Measurements from ENCODE around the gene OCEL1. TPM values are rescaled to one million over a fixed set of nuclear protein-coding genes. Genes with fewer than 3 reads are reported as not detected.

The OCEL1 gene
- total and polyA plus RNA-seq, 2 of the 13 experiments (the other 11 are each of a cell fraction or from before 2014, with no cell fraction given): 10.6 to 17.2 TPM

- TF ChIP-seq, protein P1, sequence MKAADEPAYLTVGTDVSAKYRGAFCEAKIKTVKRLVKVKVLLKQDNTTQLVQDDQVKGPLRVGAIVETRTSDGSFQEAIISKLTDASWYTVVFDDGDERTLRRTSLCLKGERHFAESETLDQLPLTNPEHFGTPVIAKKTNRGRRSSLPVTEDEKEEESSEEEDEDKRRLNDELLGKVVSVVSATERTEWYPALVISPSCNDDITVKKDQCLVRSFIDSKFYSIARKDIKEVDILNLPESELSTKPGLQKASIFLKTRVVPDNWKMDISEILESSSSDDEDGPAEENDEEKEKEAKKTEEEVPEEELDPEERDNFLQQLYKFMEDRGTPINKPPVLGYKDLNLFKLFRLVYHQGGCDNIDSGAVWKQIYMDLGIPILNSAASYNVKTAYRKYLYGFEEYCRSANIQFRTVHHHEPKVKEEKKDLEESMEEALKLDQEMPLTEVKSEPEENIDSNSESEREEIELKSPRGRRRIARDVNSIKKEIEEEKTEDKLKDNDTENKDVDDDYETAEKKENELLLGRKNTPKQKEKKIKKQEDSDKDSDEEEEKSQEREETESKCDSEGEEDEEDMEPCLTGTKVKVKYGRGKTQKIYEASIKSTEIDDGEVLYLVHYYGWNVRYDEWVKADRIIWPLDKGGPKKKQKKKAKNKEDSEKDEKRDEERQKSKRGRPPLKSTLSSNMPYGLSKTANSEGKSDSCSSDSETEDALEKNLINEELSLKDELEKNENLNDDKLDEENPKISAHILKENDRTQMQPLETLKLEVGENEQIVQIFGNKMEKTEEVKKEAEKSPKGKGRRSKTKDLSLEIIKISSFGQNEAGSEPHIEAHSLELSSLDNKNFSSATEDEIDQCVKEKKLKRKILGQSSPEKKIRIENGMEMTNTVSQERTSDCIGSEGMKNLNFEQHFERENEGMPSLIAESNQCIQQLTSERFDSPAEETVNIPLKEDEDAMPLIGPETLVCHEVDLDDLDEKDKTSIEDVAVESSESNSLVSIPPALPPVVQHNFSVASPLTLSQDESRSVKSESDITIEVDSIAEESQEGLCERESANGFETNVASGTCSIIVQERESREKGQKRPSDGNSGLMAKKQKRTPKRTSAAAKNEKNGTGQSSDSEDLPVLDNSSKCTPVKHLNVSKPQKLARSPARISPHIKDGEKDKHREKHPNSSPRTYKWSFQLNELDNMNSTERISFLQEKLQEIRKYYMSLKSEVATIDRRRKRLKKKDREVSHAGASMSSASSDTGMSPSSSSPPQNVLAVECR (CRISPR knock-in tag; IDR thresholded peaks at IDR 0.05; ENCODE audit: borderline replicate concordance): 0 out of 2 replicates have a peak, but pooled peaks have one; percentile 4
- TF ChIP-seq MYPOP (CRISPR knock-in tag; IDR thresholded peaks at IDR 0.05) (0 out of 2 replicates have a peak, but pooled peaks have one; percentile 10), BRD4 (CRISPR knock-in tag; IDR thresholded peaks at IDR 0.05) (no peak), MYC (CRISPR knock-in tag; IDR thresholded peaks at IDR 0.05; ENCODE audit: borderline replicate concordance) (peak; percentile 73; the same call in 1 of the 2 replicates), GFI1 (CRISPR knock-in tag; IDR thresholded peaks at IDR 0.05; ENCODE audit: borderline replicate concordance) (no peak), RAD21 (CRISPR knock-in tag; IDR thresholded peaks at IDR 0.05) (no peak), ZFY (CRISPR knock-in tag; IDR thresholded peaks at IDR 0.05) (peak; percentile 58), ZIK1 (CRISPR knock-in tag; IDR thresholded peaks at IDR 0.05; ENCODE audit: borderline replicate concordance, low read depth) (peak; percentile 37; the same call in 1 of the 2 replicates), ZNF883 (CRISPR knock-in tag; IDR thresholded peaks at IDR 0.05; ENCODE audit: not compliant biosample characterization) (peak; percentile 13), RAD51 (IDR thresholded peaks at IDR 0.05; ENCODE audit: borderline replicate concordance) (no peak), ZNF549 (CRISPR knock-in tag; IDR thresholded peaks at IDR 0.05) (no peak), SKI (IDR thresholded peaks at IDR 0.05; ENCODE audit: partially characterized antibody) (peak; percentile 13), POLR2G (IDR thresholded peaks at IDR 0.05; ENCODE audit: low read depth, low read length) (peak; percentile 53; the same call in 1 of the 2 replicates), SP1 (IDR thresholded peaks at IDR 0.05) (no peak), SP1 (CRISPR knock-in tag; IDR thresholded peaks at IDR 0.05) (no peak), ZNF747 (CRISPR knock-in tag; IDR thresholded peaks at IDR 0.05; ENCODE audit: borderline replicate concordance) (0 out of 2 replicates have a peak, but pooled peaks have one; percentile 42), ZC3H13 (CRISPR knock-in tag; IDR thresholded peaks at IDR 0.05) (0 out of 2 replicates have a peak, but pooled peaks have one; percentile 15)
- TF ChIP-seq, protein P2, sequence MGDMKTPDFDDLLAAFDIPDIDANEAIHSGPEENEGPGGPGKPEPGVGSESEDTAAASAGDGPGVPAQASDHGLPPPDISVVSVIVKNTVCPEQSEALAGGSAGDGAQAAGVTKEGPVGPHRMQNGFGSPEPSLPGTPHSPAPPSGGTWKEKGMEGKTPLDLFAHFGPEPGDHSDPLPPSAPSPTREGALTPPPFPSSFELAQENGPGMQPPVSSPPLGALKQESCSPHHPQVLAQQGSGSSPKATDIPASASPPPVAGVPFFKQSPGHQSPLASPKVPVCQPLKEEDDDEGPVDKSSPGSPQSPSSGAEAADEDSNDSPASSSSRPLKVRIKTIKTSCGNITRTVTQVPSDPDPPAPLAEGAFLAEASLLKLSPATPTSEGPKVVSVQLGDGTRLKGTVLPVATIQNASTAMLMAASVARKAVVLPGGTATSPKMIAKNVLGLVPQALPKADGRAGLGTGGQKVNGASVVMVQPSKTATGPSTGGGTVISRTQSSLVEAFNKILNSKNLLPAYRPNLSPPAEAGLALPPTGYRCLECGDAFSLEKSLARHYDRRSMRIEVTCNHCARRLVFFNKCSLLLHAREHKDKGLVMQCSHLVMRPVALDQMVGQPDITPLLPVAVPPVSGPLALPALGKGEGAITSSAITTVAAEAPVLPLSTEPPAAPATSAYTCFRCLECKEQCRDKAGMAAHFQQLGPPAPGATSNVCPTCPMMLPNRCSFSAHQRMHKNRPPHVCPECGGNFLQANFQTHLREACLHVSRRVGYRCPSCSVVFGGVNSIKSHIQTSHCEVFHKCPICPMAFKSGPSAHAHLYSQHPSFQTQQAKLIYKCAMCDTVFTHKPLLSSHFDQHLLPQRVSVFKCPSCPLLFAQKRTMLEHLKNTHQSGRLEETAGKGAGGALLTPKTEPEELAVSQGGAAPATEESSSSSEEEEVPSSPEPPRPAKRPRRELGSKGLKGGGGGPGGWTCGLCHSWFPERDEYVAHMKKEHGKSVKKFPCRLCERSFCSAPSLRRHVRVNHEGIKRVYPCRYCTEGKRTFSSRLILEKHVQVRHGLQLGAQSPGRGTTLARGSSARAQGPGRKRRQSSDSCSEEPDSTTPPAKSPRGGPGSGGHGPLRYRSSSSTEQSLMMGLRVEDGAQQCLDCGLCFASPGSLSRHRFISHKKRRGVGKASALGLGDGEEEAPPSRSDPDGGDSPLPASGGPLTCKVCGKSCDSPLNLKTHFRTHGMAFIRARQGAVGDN (CRISPR knock-in tag; IDR thresholded peaks at IDR 0.05): peak; percentile 75
- TF ChIP-seq, protein P3, sequence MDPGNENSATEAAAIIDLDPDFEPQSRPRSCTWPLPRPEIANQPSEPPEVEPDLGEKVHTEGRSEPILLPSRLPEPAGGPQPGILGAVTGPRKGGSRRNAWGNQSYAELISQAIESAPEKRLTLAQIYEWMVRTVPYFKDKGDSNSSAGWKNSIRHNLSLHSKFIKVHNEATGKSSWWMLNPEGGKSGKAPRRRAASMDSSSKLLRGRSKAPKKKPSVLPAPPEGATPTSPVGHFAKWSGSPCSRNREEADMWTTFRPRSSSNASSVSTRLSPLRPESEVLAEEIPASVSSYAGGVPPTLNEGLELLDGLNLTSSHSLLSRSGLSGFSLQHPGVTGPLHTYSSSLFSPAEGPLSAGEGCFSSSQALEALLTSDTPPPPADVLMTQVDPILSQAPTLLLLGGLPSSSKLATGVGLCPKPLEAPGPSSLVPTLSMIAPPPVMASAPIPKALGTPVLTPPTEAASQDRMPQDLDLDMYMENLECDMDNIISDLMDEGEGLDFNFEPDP (CRISPR knock-in tag; conservative IDR thresholded peaks at IDR 0.05): 0 out of 2 replicates have a peak, but pooled peaks have one; percentile 7
Observed at GRCh38 chr19:17243211-17243829, 17.3 kb downstream of the OCEL1 start (continued).

Measured in HepG2 (cell line).